ENCODE data around the gene NQO1.

- TF ChIP-seq ZBTB7A (CRISPR knock-in tag; IDR thresholded peaks at IDR 0.05): no peak
- TF ChIP-seq TBP (CRISPR knock-in tag; IDR thresholded peaks at IDR 0.05): no peak
- no peak for TF ChIP-seq ARNT (IDR thresholded peaks at IDR 0.05)
- no peak for TF ChIP-seq SP4 (CRISPR knock-in tag; IDR thresholded peaks at IDR 0.05)
- TF ChIP-seq ZNF263 (CRISPR knock-in tag; IDR thresholded peaks at IDR 0.05): no peak
- TF ChIP-seq ZBTB43 (CRISPR knock-in tag; conservative IDR thresholded peaks at IDR 0.05): no peak
- no peak for TF ChIP-seq TOPORS (CRISPR knock-in tag; IDR thresholded peaks at IDR 0.05)
- TF ChIP-seq CENPT (CRISPR knock-in tag; IDR thresholded peaks at IDR 0.05; ENCODE audit: low read depth): no peak
- no peak for TF ChIP-seq ZNF317 (CRISPR knock-in tag; IDR thresholded peaks at IDR 0.05)
Measured at GRCh38 chr16:69717066-69717465, 9.3 kb downstream of the NQO1 start.

All from HepG2 (cell line).